NB4 (cell line): ENCODE data around the gene PIGT.

ENCODE experiments used
- TF ChIP-seq, protein P1 (sequence below): IDR thresholded peaks from one replicate; pipeline ENCODE4 v1.5.1; 2012; ENCODE audit warnings: low read depth, low read length
- TF ChIP-seq, protein P2 (sequence below): IDR thresholded peaks from 2 replicates; pipeline ENCODE4 v1.6.1; 2011; ENCODE audit warnings: low read depth, low read length

- TF ChIP-seq, protein P1, sequence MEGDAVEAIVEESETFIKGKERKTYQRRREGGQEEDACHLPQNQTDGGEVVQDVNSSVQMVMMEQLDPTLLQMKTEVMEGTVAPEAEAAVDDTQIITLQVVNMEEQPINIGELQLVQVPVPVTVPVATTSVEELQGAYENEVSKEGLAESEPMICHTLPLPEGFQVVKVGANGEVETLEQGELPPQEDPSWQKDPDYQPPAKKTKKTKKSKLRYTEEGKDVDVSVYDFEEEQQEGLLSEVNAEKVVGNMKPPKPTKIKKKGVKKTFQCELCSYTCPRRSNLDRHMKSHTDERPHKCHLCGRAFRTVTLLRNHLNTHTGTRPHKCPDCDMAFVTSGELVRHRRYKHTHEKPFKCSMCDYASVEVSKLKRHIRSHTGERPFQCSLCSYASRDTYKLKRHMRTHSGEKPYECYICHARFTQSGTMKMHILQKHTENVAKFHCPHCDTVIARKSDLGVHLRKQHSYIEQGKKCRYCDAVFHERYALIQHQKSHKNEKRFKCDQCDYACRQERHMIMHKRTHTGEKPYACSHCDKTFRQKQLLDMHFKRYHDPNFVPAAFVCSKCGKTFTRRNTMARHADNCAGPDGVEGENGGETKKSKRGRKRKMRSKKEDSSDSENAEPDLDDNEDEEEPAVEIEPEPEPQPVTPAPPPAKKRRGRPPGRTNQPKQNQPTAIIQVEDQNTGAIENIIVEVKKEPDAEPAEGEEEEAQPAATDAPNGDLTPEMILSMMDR = no peak
- TF ChIP-seq, protein P2, sequence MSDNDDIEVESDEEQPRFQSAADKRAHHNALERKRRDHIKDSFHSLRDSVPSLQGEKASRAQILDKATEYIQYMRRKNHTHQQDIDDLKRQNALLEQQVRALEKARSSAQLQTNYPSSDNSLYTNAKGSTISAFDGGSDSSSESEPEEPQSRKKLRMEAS = no peak
These were observed 21.5 kb upstream of the PIGT start for GRCh38 chr20:45394221-45395113.
